ENCODE results near the gene ZNF260. TPM values are rescaled to one million over a fixed set of nuclear protein-coding genes. Genes with fewer than 3 reads are reported as not detected.
"Not testable (repeated sequence)": the region's sequence is repeated elsewhere in the genome, so short reads cannot be mapped to it uniquely, and the experiment has no call there.

ZNF260 gene
- total RNA-seq, 1 donor from 2014 or later: 10.9 TPM

DNA sequence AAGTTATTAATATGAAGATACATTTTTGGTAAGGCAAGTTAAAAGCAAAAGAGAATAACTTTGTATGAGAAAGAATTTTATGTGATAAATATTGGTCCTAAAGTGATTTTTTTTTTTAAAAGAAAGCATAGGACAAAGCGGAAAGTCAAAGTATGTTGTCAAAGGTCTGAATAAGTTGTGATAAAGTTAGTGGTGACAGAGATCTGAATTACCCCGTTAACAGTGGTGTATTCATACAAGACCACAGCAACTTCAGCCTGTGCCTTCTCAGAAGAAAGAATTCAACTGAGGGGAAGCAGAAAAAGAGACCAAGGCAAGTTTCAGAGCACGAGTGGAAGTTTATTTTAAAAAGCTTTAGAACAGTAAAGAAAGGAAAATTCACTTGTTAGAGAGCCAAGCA, 19.7 kb downstream of the ZNF260 start:
- DNase-seq: no peak
- peaks cover 98% of the 10 kb centered on the region for H3K9me3 ChIP-seq (replicated peaks)
- no peak overlapping the region for H3K27ac ChIP-seq (replicated peaks)
- no peak overlapping the region for H3K4me3 ChIP-seq
- TF ChIP-seq, protein P1, sequence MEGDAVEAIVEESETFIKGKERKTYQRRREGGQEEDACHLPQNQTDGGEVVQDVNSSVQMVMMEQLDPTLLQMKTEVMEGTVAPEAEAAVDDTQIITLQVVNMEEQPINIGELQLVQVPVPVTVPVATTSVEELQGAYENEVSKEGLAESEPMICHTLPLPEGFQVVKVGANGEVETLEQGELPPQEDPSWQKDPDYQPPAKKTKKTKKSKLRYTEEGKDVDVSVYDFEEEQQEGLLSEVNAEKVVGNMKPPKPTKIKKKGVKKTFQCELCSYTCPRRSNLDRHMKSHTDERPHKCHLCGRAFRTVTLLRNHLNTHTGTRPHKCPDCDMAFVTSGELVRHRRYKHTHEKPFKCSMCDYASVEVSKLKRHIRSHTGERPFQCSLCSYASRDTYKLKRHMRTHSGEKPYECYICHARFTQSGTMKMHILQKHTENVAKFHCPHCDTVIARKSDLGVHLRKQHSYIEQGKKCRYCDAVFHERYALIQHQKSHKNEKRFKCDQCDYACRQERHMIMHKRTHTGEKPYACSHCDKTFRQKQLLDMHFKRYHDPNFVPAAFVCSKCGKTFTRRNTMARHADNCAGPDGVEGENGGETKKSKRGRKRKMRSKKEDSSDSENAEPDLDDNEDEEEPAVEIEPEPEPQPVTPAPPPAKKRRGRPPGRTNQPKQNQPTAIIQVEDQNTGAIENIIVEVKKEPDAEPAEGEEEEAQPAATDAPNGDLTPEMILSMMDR (IDR thresholded peaks at IDR 0.05; ENCODE audit: borderline replicate concordance): no peak
- no peaks in the 10 kb centered on the region for H3K4me1 ChIP-seq
- peaks cover 39% of the 10 kb centered on the region for H3K36me3 ChIP-seq
- intact Hi-C loops (cut with micrococcal nuclease): no loop called here
- H3K27me3 ChIP-seq (ENCODE audit: low read depth): no peaks in the 10 kb centered on the region

- H3K27me3 ChIP-seq (ENCODE audit: low read depth): no peaks in the 10 kb centered on the region
- H3K9me3 ChIP-seq (replicated peaks): peaks cover 70% of the 10 kb centered on the region
- TF ChIP-seq, protein P1 (IDR thresholded peaks at IDR 0.05; ENCODE audit: borderline replicate concordance): no peak
- H3K4me3 ChIP-seq: no peak overlapping the region
- H3K36me3 ChIP-seq: peaks cover 5% of the 10 kb centered on the region
- H3K27ac ChIP-seq (replicated peaks): no peak overlapping the region
- intact Hi-C loops (cut with micrococcal nuclease): no loop called here
- no peaks in the 10 kb centered on the region for H3K4me1 ChIP-seq
- DNase-seq: no peak
Measured at GRCh38 chr19:36501973-36502372, 26.1 kb downstream of the ZNF260 start.

DNA sequence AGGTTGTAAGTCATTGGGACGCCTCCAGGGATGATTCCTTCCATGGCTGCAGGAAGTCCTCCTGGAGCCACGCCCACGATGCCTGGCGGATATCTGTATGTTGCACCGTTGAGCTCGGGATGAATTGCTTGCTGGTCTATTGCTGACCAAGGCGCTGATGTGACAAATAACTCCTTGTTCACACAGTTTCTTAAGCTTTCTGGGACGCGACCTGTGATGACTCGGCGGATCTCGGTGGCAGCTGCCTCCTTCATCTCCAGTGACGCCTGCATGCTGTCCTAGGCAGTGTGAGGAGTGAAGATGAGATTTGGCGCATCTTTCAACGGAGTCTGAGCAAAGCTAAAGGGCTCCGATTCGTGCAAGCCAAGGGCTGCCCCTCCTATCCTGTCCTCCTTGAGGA, 31.1 kb downstream of the ZNF260 start:
- no peak overlapping the region for H3K27ac ChIP-seq (replicated peaks)
- no peak overlapping the region for H3K4me3 ChIP-seq
- no peaks in the 10 kb centered on the region for H3K4me1 ChIP-seq
- no peaks in the 10 kb centered on the region for H3K27me3 ChIP-seq (ENCODE audit: low read depth)
- peaks cover 28% of the 10 kb centered on the region for H3K9me3 ChIP-seq (replicated peaks)
- H3K36me3 ChIP-seq: peaks cover 5% of the 10 kb centered on the region
- intact Hi-C loops (cut with micrococcal nuclease): loop anchor here (10.0 kb wide), 1 partner anchor 302 kb away; no protein-coding TSS in a partner anchor
- TF ChIP-seq, protein P1 (IDR thresholded peaks at IDR 0.05; ENCODE audit: borderline replicate concordance): no peak
- DNase-seq: no peak

GRCh38 chr19:36492689-36493453, 35.2 kb downstream of the ZNF260 start:
- peaks cover 20% of the 10 kb centered on the region for H3K4me1 ChIP-seq
- DNase-seq: peak; percentile 57
- H3K27ac ChIP-seq (replicated peaks); H3K4me3 ChIP-seq; H3K36me3 ChIP-seq; H3K9me3 ChIP-seq (replicated peaks); H3K27me3 ChIP-seq (ENCODE audit: low read depth): not testable (repeated sequence)
- TF ChIP-seq, protein P1 (IDR thresholded peaks at IDR 0.05; ENCODE audit: borderline replicate concordance): peak; percentile 75
- intact Hi-C loops (cut with micrococcal nuclease): loop anchor here (10.0 kb wide), 1 partner anchor 298 kb away; no protein-coding TSS in a partner anchor

GRCh38 chr19:36490846-36491245, 37.2 kb downstream of the ZNF260 start:
- intact Hi-C loops (cut with micrococcal nuclease): loop anchor here (10.0 kb wide), 1 partner anchor 296 kb away; no protein-coding TSS in a partner anchor
- not testable (repeated sequence) for H3K27me3 ChIP-seq (ENCODE audit: low read depth)

GRCh38 chr19:36489920-36490415, 38.1 kb downstream of the ZNF260 start:
- Histone ChIP-seq H3K4me3 (peak overlapping the region; percentile 95), H3K9me3 (replicated peaks) (peaks cover 5% of the 10 kb centered on the region), H3K36me3 (peaks cover 10% of the 10 kb centered on the region), H3K27ac (replicated peaks) (peak overlapping the region; percentile 98), H3K27me3 (ENCODE audit: low read depth) (no peaks in the 10 kb centered on the region), H3K4me1 (peaks cover 29% of the 10 kb centered on the region)
- TF ChIP-seq, protein P1 (IDR thresholded peaks at IDR 0.05; ENCODE audit: borderline replicate concordance): no peak
- intact Hi-C loops (cut with micrococcal nuclease): loop anchor here (10.0 kb wide), 1 partner anchor 295 kb away; no protein-coding TSS in a partner anchor
- DNase-seq: peak; percentile 80

More at GRCh38 chr19:36490846-36491245, 37.2 kb downstream of the ZNF260 start:
- not testable (repeated sequence) for DNase-seq; H3K36me3 ChIP-seq; H3K27ac ChIP-seq (replicated peaks); H3K9me3 ChIP-seq (replicated peaks); H3K4me3 ChIP-seq
- H3K4me1 ChIP-seq: peaks cover 29% of the 10 kb centered on the region
